MM.1S (cell line): ENCODE data around the gene URB1.

ENCODE experiments used
- DNase-seq: peaks from one replicate; pipeline ENCODE4 v3.0.0-alpha.2; 2015
- H2AFZ ChIP-seq: fragments of 300-600 bp; sonication (generic); 2 replicates; pipeline ENCODE4 v1.6.0; 2016; ENCODE audit warnings: antibody characterized with exemption, low read length
- H3F3A ChIP-seq: fragments of 300-600 bp; sonication (generic); 2 replicates; pipeline ENCODE4 v1.6.1; 2016; ENCODE audit warnings: mild to moderate bottlenecking, antibody characterized with exemption, low read length, moderate library complexity, mixed read lengths; ENCODE audit not compliant: insufficient read depth
- H3K27ac ChIP-seq: fragments of 300-600 bp; sonication (generic); 2 replicates; pipeline ENCODE4 v1.5.1; 2016; ENCODE audit warnings: mild to moderate bottlenecking, low read length
- H3K27me3 ChIP-seq: fragments of 300-600 bp; sonication (generic); replicated peaks from 2 replicates; pipeline ENCODE4 v1.6.0; 2016; ENCODE audit warnings: low read length; ENCODE audit not compliant: insufficient read depth
- H3K36me3 ChIP-seq: fragments of 300-600 bp; sonication (generic); replicated peaks from 2 replicates; pipeline ENCODE4 v1.6.1; 2016; ENCODE audit warnings: mild to moderate bottlenecking, low read length, mixed read lengths; ENCODE audit not compliant: insufficient read depth
- H3K4me1 ChIP-seq: fragments of 300-600 bp; sonication (generic); 2 replicates; pipeline ENCODE4 v1.6.1; 2016; ENCODE audit warnings: low read length, mixed read lengths
- H3K4me2 ChIP-seq: fragments of 300-600 bp; sonication (generic); 2 replicates; pipeline ENCODE4 v1.6.0; 2016; ENCODE audit warnings: low read depth, low read length
- H3K4me3 ChIP-seq: fragments of 300-600 bp; sonication (generic); 2 replicates; pipeline ENCODE4 v1.5.1; 2016; ENCODE audit warnings: low read length, mixed read lengths
- H3K79me2 ChIP-seq: fragments of 300-600 bp; sonication (generic); 2 replicates; pipeline ENCODE4 v1.6.1; 2016; ENCODE audit warnings: mixed run types, low read length, mixed read lengths
- H3K9ac ChIP-seq: fragments of 300-600 bp; sonication (generic); 2 replicates; pipeline ENCODE4 v1.6.1; 2016; ENCODE audit warnings: low read length, mixed read lengths
- H3K9me2 ChIP-seq: fragments of 300-600 bp; sonication (generic); replicated peaks from 2 replicates; pipeline ENCODE4 v1.6.1; 2016; ENCODE audit warnings: mild to moderate bottlenecking, low read length, mixed read lengths; ENCODE audit not compliant: insufficient read depth
- H3K9me3 ChIP-seq: fragments of 300-600 bp; sonication (generic); replicated peaks from 2 replicates; pipeline ENCODE4 v1.6.1; 2016; ENCODE audit warnings: mild to moderate bottlenecking, low read length, mixed read lengths; ENCODE audit not compliant: insufficient read depth
- H4K20me1 ChIP-seq: fragments of 300-600 bp; sonication (generic); 2 replicates; pipeline ENCODE4 v1.6.1; 2016; ENCODE audit warnings: mild to moderate bottlenecking, low read length, moderate library complexity, mixed read lengths; ENCODE audit not compliant: insufficient read depth
- EZH2 ChIP-seq: fragments of 300-600 bp; sonication (generic); optimal IDR thresholded peaks from 2 replicates; pipeline ENCODE3; 2017; ENCODE audit warnings: low read depth, mild to moderate bottlenecking, antibody characterized with exemption, low read length, mixed read lengths
- EZH2phosphoT487 ChIP-seq: fragments of 300-600 bp; sonication (generic); IDR thresholded peaks from 2 replicates; pipeline ENCODE4 v1.6.1; 2018; ENCODE audit warnings: antibody characterized with exemption, low read length
- TF ChIP-seq, protein P1 (sequence below): fragments of 300-600 bp; sonication (generic); IDR thresholded peaks from 2 replicates; pipeline ENCODE4 v1.5.1; 2016; ENCODE audit warnings: antibody characterized with exemption, low read length, mixed read lengths

URB1 gene

DNA sequence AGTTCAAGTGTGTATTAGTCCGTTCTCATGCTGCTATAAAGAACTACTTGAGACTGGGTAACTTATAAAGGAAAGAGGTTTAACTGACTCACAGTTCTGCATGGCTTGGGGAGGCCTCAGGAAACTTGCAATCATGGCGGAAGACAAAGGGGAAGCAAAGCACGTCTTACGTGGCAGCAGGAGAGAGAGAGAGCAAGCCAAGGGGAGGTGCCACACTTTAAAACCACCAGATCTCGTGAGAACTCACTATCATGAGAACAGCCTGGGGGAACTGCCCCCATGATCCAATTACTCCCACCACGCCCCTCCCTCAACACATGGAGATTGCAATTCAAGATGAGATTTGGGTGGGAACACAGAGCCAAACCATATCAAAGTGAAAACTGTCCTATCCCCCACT is 109.8 kb downstream of the URB1 start:
- no peaks in the 10 kb centered on the region for H3F3A ChIP-seq
- H3K27ac ChIP-seq = no peak overlapping the region
- peaks cover 18% of the 10 kb centered on the region for H3K79me2 ChIP-seq
- peaks cover 9% of the 10 kb centered on the region; the same call in 1 of the 2 replicates for H3K4me1 ChIP-seq
- DNase-seq = no peak
- H3K36me3 ChIP-seq = no peaks in the 10 kb centered on the region
- H3K27me3 ChIP-seq = no peaks in the 10 kb centered on the region
- H4K20me1 ChIP-seq = no peaks in the 10 kb centered on the region
- H3K4me2 ChIP-seq = no peak overlapping the region
- H3K4me3 ChIP-seq = no peak overlapping the region
- no peak overlapping the region for H3K9ac ChIP-seq
- no peak overlapping the region for H2AFZ ChIP-seq
- no peaks in the 10 kb centered on the region for H3K9me2 ChIP-seq
- no peaks in the 10 kb centered on the region for H3K9me3 ChIP-seq
- TF ChIP-seq, protein P1, sequence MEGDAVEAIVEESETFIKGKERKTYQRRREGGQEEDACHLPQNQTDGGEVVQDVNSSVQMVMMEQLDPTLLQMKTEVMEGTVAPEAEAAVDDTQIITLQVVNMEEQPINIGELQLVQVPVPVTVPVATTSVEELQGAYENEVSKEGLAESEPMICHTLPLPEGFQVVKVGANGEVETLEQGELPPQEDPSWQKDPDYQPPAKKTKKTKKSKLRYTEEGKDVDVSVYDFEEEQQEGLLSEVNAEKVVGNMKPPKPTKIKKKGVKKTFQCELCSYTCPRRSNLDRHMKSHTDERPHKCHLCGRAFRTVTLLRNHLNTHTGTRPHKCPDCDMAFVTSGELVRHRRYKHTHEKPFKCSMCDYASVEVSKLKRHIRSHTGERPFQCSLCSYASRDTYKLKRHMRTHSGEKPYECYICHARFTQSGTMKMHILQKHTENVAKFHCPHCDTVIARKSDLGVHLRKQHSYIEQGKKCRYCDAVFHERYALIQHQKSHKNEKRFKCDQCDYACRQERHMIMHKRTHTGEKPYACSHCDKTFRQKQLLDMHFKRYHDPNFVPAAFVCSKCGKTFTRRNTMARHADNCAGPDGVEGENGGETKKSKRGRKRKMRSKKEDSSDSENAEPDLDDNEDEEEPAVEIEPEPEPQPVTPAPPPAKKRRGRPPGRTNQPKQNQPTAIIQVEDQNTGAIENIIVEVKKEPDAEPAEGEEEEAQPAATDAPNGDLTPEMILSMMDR = no peak
- TF ChIP-seq EZH2 (no peak), EZH2phosphoT487 (no peak)

GRCh38 chr21:32281531-32281930 is 111.3 kb downstream of the URB1 start:
- Histone ChIP-seq H3K9me3 (no peaks in the 10 kb centered on the region), H3K27ac (no peak overlapping the region), H3K4me1 (peaks cover 13% of the 10 kb centered on the region; the same call in 1 of the 2 replicates), H3K4me2 (no peak overlapping the region), H3K9me2 (no peaks in the 10 kb centered on the region), H3K4me3 (no peak overlapping the region), H3K36me3 (no peaks in the 10 kb centered on the region), H2AFZ (no peak overlapping the region), H3K27me3 (no peaks in the 10 kb centered on the region), H4K20me1 (no peaks in the 10 kb centered on the region), H3K9ac (no peak overlapping the region), H3K79me2 (peaks cover 30% of the 10 kb centered on the region), H3F3A (no peaks in the 10 kb centered on the region)
- TF ChIP-seq EZH2 = no peak
- TF ChIP-seq EZH2phosphoT487 = no peak
- TF ChIP-seq, protein P1 = no peak
- no peak for DNase-seq

GRCh38 chr21:32279377-32279680 is 113.5 kb downstream of the URB1 start:
- no peaks in the 10 kb centered on the region for H3K36me3 ChIP-seq
- TF ChIP-seq EZH2 = no peak
- TF ChIP-seq, protein P1 = no peak
- no peak for TF ChIP-seq EZH2phosphoT487
- H2AFZ ChIP-seq = peak overlapping the region; percentile 81
- no peaks in the 10 kb centered on the region for H3K9me2 ChIP-seq
- H3K4me2 ChIP-seq = peak overlapping the region; percentile 94
- H3K79me2 ChIP-seq = peaks cover 40% of the 10 kb centered on the region
- H3K4me1 ChIP-seq = peaks cover 13% of the 10 kb centered on the region; the same call in 1 of the 2 replicates
- H3K27ac ChIP-seq = no peak overlapping the region
- H4K20me1 ChIP-seq = no peaks in the 10 kb centered on the region
- no peaks in the 10 kb centered on the region for H3F3A ChIP-seq
- no peak for DNase-seq
- H3K9me3 ChIP-seq = no peaks in the 10 kb centered on the region
- peak overlapping the region; percentile 63 for H3K9ac ChIP-seq
- H3K4me3 ChIP-seq = peak overlapping the region; percentile 76
- H3K27me3 ChIP-seq = no peaks in the 10 kb centered on the region
